ENCODE results near the gene PLCG2. TPM values are rescaled to one million over a fixed set of nuclear protein-coding genes. Genes with fewer than 3 reads are reported as not detected.

Gene PLCG2
- polyA plus RNA-seq, 3 donors = 19.5 to 47.4 (median 35.5) TPM

GRCh38 chr16:82004601-82005000, 225.5 kb downstream of the PLCG2 start:
- Mint-ChIP-seq H3K27me3 (ENCODE audit: low read depth in 3 of 3) (peaks cover 0 to 2% (median 0%) of the 10 kb centered on the region in 3 donors), H3K27ac (peak overlapping the region in 1 of 7 donors; percentile 20), H3K36me3 (no peaks in the 10 kb centered on the region), H3K4me1 (no peaks in the 10 kb centered on the region), H3K4me3 (no peak overlapping the region), H3K9me3 (peaks cover 8 to 21% (median 14%) of the 10 kb centered on the region in 7 donors)
- no peak overlapping the region for H2AFZ ChIP-seq (ENCODE audit: insufficient read depth, low read depth, low read length, poor library complexity, severe bottlenecking)
- no peak overlapping the region for H3K4me3 ChIP-seq (replicated peaks in 1 of 3; ENCODE audit: low read depth in 2 of 3, low read length in 3 of 3)
- intact Hi-C loops (cut with micrococcal nuclease) = no loop called here
- no peaks in the 10 kb centered on the region for H3K4me1 ChIP-seq (ENCODE audit: control insufficient read depth in 1 of 2, insufficient read depth in 2 of 2, low read length in 2 of 2)
- no peak overlapping the region for H3K4me2 ChIP-seq (replicated peaks; ENCODE audit: extremely low read depth, low read length, poor library complexity, severe bottlenecking)
- H3K79me2 ChIP-seq (ENCODE audit: insufficient read depth, low read length) = no peaks in the 10 kb centered on the region
- WGBS (ENCODE audit: insufficient coverage) = 97% methylated on average over 2 of the region's 5 CpGs
- no peak for DNase-seq
- no peak overlapping the region for H3K9ac ChIP-seq (ENCODE audit: insufficient read depth, low read length, poor library complexity, severe bottlenecking)
- H3K36me3 ChIP-seq (replicated peaks in 1 of 2; ENCODE audit: control insufficient read depth in 1 of 2, insufficient read depth in 2 of 2, low read length in 2 of 2) = no peaks in the 10 kb centered on the region
- no peaks in the 10 kb centered on the region for H4K20me1 ChIP-seq (ENCODE audit: insufficient read depth, low read length)
- H3K27me3 ChIP-seq (ENCODE audit: control insufficient read depth in 2 of 2, insufficient read depth in 2 of 2, low read length in 2 of 2) = no peaks in the 10 kb centered on the region
- peaks cover 10 to 11% of the 10 kb centered on the region in 2 donors for H3K9me3 ChIP-seq (replicated peaks in 1 of 2; ENCODE audit: control insufficient read depth in 1 of 2, insufficient read depth in 1 of 2, low read length in 2 of 2)
- TF ChIP-seq CTCF (IDR thresholded peaks at IDR 0.05) = no peak
- H3K27ac ChIP-seq (ENCODE audit: low read depth in 1 of 2, low read length in 2 of 2) = no peak overlapping the region

GRCh38 chr16:82005027-82005830, 226.1 kb downstream of the PLCG2 start:
- Histone ChIP-seq H4K20me1 (ENCODE audit: insufficient read depth, low read length) (no peaks in the 10 kb centered on the region), H3K9ac (ENCODE audit: insufficient read depth, low read length, poor library complexity, severe bottlenecking) (no peak overlapping the region), H3K4me1 (ENCODE audit: control insufficient read depth in 1 of 2, insufficient read depth in 2 of 2, low read length in 2 of 2) (no peaks in the 10 kb centered on the region), H3K4me3 (replicated peaks in 1 of 3; ENCODE audit: low read depth in 2 of 3, low read length in 3 of 3) (no peak overlapping the region), H3K4me2 (replicated peaks; ENCODE audit: extremely low read depth, low read length, poor library complexity, severe bottlenecking) (no peak overlapping the region), H3K36me3 (replicated peaks in 1 of 2; ENCODE audit: control insufficient read depth in 1 of 2, insufficient read depth in 2 of 2, low read length in 2 of 2) (no peaks in the 10 kb centered on the region), H3K79me2 (ENCODE audit: insufficient read depth, low read length) (no peaks in the 10 kb centered on the region), H3K9me3 (replicated peaks in 1 of 2; ENCODE audit: control insufficient read depth in 1 of 2, insufficient read depth in 1 of 2, low read length in 2 of 2) (peaks cover 14 to 17% of the 10 kb centered on the region in 2 donors), H2AFZ (ENCODE audit: insufficient read depth, low read depth, low read length, poor library complexity, severe bottlenecking) (no peak overlapping the region), H3K27ac (ENCODE audit: low read depth in 1 of 2, low read length in 2 of 2) (no peak overlapping the region), H3K27me3 (ENCODE audit: control insufficient read depth in 2 of 2, insufficient read depth in 2 of 2, low read length in 2 of 2) (peaks cover 0 to 4% of the 10 kb centered on the region in 2 donors)
- Mint-ChIP-seq H3K36me3 (no peaks in the 10 kb centered on the region), H3K4me3 (no peak overlapping the region), H3K4me1 (no peaks in the 10 kb centered on the region), H3K27me3 (ENCODE audit: low read depth in 3 of 3) (peaks cover 0 to 3% (median 2%) of the 10 kb centered on the region in 3 donors), H3K27ac (no peak overlapping the region), H3K9me3 (peaks cover 12 to 27% (median 21%) of the 10 kb centered on the region in 7 donors)
- 93% methylated on average over 2 of the region's 6 CpGs for WGBS (ENCODE audit: insufficient coverage)
- no peak for TF ChIP-seq CTCF (IDR thresholded peaks at IDR 0.05)
- DNase-seq = no peak
- intact Hi-C loops (cut with micrococcal nuclease) = no loop called here

Measured in CD14-positive monocyte (primary cell).